ENCODE results near the gene IGF2BP2.
"Not testable (repeated sequence)": the region's sequence is repeated elsewhere in the genome, so short reads cannot be mapped to it uniquely, and the experiment has no call there.

The IGF2BP2 gene

DNA sequence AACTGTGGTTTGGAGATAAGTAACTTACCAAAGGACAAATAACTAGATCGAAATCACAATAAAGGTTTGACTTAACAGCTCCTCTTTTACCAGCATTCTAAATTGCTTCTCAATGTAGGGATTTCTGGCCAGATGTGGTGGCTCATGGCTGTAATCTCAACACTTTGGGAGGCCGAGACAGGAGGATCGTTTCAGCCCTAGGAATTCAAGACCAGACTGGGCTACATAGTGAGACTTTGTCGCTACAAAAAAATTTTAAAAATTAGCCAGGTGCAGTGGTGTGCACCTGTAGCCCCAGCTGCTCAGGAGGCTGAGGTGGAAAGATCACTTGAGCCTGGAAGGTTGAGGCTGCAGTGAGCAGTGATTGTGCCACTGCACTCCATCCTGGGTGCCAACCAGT is 17.4 kb upstream of the IGF2BP2 start:
- no peak overlapping the region for H3K9ac ChIP-seq (ENCODE audit: low read length)
- H3K27ac ChIP-seq (ENCODE audit: low read length), result no peak overlapping the region
- no peak overlapping the region for H2AFZ ChIP-seq (ENCODE audit: low read depth, low read length)
- H3K4me3 ChIP-seq (ENCODE audit: low read length), result no peak overlapping the region
- H3K4me2 ChIP-seq (ENCODE audit: low read length), result no peak overlapping the region
- H3K27me3 ChIP-seq (ENCODE audit: low read depth, low read length), result 0 out of 2 replicates have a peak, but pooled peaks cover 7% of the 10 kb centered on the region
- H3K4me1 ChIP-seq (ENCODE audit: low read length), result no peaks in the 10 kb centered on the region
- H4K20me1 ChIP-seq (ENCODE audit: insufficient read depth, low read length), result no peaks in the 10 kb centered on the region
- H3K36me3 ChIP-seq (replicated peaks; ENCODE audit: low read depth, low read length), result no peaks in the 10 kb centered on the region
- no peak for TF ChIP-seq EZH2phosphoT487 (IDR thresholded peaks at IDR 0.05; ENCODE audit: low read depth)
- TF ChIP-seq, protein P1, sequence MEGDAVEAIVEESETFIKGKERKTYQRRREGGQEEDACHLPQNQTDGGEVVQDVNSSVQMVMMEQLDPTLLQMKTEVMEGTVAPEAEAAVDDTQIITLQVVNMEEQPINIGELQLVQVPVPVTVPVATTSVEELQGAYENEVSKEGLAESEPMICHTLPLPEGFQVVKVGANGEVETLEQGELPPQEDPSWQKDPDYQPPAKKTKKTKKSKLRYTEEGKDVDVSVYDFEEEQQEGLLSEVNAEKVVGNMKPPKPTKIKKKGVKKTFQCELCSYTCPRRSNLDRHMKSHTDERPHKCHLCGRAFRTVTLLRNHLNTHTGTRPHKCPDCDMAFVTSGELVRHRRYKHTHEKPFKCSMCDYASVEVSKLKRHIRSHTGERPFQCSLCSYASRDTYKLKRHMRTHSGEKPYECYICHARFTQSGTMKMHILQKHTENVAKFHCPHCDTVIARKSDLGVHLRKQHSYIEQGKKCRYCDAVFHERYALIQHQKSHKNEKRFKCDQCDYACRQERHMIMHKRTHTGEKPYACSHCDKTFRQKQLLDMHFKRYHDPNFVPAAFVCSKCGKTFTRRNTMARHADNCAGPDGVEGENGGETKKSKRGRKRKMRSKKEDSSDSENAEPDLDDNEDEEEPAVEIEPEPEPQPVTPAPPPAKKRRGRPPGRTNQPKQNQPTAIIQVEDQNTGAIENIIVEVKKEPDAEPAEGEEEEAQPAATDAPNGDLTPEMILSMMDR (IDR thresholded peaks at IDR 0.05; ENCODE audit: low read depth, low read length), result no peak
- H3K9me3 ChIP-seq (ENCODE audit: insufficient read depth, low read length), result no peaks in the 10 kb centered on the region
- no peaks in the 10 kb centered on the region for H3K79me2 ChIP-seq (ENCODE audit: low read length)

DNA sequence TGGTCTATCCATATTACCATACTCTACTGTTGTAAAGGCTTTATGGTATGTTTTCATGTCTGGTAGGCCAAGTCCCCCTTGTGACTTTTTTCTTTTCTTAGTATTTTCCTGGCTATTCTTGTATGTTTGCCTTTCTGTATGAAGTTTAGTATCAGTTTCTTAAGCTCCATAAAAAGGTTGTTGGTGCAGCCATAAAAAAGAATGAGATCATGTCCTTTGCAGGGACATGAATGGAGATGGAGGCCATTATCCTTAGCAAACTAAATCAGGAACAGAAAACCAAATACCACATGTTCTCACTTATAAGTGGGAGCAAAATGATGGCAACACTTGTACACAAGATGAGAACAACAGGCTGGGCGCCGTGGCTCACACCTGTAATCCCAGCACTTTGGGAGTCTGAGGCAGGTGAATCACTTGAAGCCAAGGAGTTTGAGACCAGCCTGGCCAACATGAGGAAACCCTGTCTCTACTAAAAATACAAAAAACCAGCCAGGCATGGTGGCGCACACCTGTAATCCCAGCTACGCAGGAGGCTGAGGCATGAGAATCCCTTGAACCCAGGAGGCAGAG is 13.7 kb upstream of the IGF2BP2 start:
- not testable (repeated sequence) for H3K4me3 ChIP-seq (ENCODE audit: low read length); H3K27me3 ChIP-seq (ENCODE audit: low read depth, low read length); H3K79me2 ChIP-seq (ENCODE audit: low read length)

DNA sequence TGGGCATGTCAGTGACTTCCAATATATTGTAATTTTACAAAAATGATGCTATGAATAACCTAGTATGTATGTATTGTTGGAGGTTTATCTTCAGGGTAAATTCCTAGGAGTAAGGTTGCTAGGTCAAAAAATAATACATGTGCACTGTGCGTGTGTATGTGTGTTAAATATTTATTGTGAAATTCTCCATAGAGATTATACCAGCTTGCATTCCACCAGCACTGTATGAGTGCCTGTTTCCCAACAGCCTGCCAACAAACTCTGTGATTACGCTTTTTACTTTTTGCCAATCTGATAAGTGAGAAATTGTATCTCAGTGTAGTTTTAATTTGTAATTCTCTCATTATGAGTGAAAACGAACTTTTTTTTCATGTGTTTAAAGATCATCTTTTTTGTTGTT is 12.6 kb upstream of the IGF2BP2 start:
- TF ChIP-seq, protein P1 (IDR thresholded peaks at IDR 0.05; ENCODE audit: low read depth, low read length), result no peak
- TF ChIP-seq EZH2phosphoT487 (IDR thresholded peaks at IDR 0.05; ENCODE audit: low read depth), result no peak
- H4K20me1 ChIP-seq (ENCODE audit: insufficient read depth, low read length), result no peaks in the 10 kb centered on the region
- H3K4me1 ChIP-seq (ENCODE audit: low read length), result no peaks in the 10 kb centered on the region
- H3K79me2 ChIP-seq (ENCODE audit: low read length), result no peaks in the 10 kb centered on the region
- H3K27me3 ChIP-seq (ENCODE audit: low read depth, low read length), result no peaks in the 10 kb centered on the region
- H3K4me2 ChIP-seq (ENCODE audit: low read length), result no peak overlapping the region
- H2AFZ ChIP-seq (ENCODE audit: low read depth, low read length), result no peak overlapping the region
- no peaks in the 10 kb centered on the region for H3K36me3 ChIP-seq (replicated peaks; ENCODE audit: low read depth, low read length)
- H3K27ac ChIP-seq (ENCODE audit: low read length), result no peak overlapping the region
- no peak overlapping the region for H3K4me3 ChIP-seq (ENCODE audit: low read length)
- H3K9me3 ChIP-seq (ENCODE audit: insufficient read depth, low read length), result no peaks in the 10 kb centered on the region
- H3K9ac ChIP-seq (ENCODE audit: low read length), result no peak overlapping the region

More for the DNA sequence above, 13.7 kb upstream of the IGF2BP2 start:
- not testable (repeated sequence) for H4K20me1 ChIP-seq (ENCODE audit: insufficient read depth, low read length); H3K9ac ChIP-seq (ENCODE audit: low read length); H3K27ac ChIP-seq (ENCODE audit: low read length); H3K4me2 ChIP-seq (ENCODE audit: low read length); H3K9me3 ChIP-seq (ENCODE audit: insufficient read depth, low read length); H3K4me1 ChIP-seq (ENCODE audit: low read length); H3K36me3 ChIP-seq (replicated peaks; ENCODE audit: low read depth, low read length); H2AFZ ChIP-seq (ENCODE audit: low read depth, low read length)

DNA sequence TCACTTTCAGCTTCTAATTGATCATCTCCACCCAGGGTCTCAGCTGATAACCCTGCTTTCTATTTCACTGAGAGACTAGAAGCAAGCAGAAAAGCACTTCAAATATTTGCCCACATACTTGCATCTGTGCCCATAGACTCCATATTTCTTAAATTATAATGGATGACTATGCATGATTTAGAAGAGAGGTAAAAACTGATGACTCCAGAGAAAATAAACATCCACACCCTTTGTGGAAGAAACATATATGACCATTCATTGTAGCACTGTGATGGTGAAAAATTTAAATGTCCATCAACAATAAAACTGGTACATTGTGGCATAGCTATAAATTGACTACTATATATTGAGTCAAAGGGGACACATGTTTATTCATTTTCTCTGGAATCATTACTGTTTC is 7.1 kb upstream of the IGF2BP2 start:
- Histone ChIP-seq H3K9ac (ENCODE audit: low read length) (no peak overlapping the region), H3K36me3 (replicated peaks; ENCODE audit: low read depth, low read length) (no peaks in the 10 kb centered on the region), H4K20me1 (ENCODE audit: insufficient read depth, low read length) (no peaks in the 10 kb centered on the region), H3K9me3 (ENCODE audit: insufficient read depth, low read length) (no peaks in the 10 kb centered on the region), H3K4me3 (ENCODE audit: low read length) (no peak overlapping the region), H3K79me2 (ENCODE audit: low read length) (no peaks in the 10 kb centered on the region), H3K4me2 (ENCODE audit: low read length) (no peak overlapping the region), H2AFZ (ENCODE audit: low read depth, low read length) (no peak overlapping the region), H3K27me3 (ENCODE audit: low read depth, low read length) (peaks cover 14% of the 10 kb centered on the region; the same call in 1 of the 2 replicates), H3K27ac (ENCODE audit: low read length) (no peak overlapping the region), H3K4me1 (ENCODE audit: low read length) (no peaks in the 10 kb centered on the region)
- TF ChIP-seq EZH2phosphoT487 (IDR thresholded peaks at IDR 0.05; ENCODE audit: low read depth), result no peak
- TF ChIP-seq, protein P1 (IDR thresholded peaks at IDR 0.05; ENCODE audit: low read depth, low read length), result no peak

Data from OCI-LY3 (cell line).